ENCODE results near the gene AHI1.

The AHI1 gene

DNA sequence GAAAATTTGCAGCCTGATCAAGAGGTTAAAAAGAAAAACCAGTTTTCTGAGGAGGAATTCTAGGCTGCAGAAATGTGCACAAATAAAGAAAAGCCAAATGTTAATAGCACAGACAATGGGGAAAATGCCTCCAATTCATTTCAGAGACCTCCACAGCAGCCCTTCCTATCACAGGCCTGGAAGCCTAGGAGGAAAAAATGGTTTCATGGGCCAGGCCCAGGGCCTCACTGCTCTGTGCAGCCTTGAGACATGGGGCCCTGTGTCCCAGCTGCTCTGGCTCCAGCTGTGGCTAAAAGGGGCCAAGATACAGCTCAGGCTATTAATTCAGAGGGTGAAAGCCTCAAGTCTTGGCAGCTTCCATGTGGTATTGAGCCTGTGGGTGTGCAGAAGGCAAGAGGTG, 18.9 kb downstream of the AHI1 start:
- DNase-seq (ENCODE audit: extremely low read depth, low read depth): no peak
- no peak for TF ChIP-seq CTCF (IDR thresholded peaks at IDR 0.05; ENCODE audit: low read depth, low read length)

DNA sequence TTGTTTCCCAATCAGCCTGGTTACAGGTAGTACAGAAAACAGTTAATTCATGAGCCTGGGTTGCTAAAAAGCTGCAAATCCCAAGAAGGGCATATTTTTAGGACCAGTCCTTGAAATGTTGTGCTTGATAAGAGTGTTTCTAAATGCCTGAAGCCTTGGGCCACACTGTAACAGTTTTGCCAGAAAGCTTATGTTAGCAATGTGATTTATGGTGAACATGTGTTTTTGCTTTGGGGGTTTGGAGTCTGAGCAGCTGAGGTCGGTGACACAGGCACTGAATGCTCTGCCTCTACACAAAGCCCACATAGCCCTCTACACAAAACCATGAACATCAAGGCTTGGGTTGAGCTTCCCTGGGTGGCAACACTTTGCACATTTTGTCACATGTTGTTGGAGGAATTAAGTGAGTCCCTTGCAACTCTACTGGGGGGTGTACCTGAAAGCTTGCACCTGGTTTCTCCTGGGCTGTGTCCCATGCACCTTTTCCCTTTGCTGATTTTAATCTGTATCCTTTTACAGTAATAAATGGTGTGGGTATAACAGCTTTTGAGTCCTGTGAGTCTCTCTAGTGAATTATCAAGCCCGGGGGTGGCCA, 22.2 kb downstream of the AHI1 start:
- TF ChIP-seq CTCF (IDR thresholded peaks at IDR 0.05; ENCODE audit: low read depth, low read length): no peak
- no peak for DNase-seq (ENCODE audit: extremely low read depth, low read depth)

GRCh38 chr6:135474362-135474761, 23.2 kb downstream of the AHI1 start:
- DNase-seq (ENCODE audit: extremely low read depth, low read depth): no peak
- no peak for TF ChIP-seq CTCF (IDR thresholded peaks at IDR 0.05; ENCODE audit: low read depth, low read length)

DNA sequence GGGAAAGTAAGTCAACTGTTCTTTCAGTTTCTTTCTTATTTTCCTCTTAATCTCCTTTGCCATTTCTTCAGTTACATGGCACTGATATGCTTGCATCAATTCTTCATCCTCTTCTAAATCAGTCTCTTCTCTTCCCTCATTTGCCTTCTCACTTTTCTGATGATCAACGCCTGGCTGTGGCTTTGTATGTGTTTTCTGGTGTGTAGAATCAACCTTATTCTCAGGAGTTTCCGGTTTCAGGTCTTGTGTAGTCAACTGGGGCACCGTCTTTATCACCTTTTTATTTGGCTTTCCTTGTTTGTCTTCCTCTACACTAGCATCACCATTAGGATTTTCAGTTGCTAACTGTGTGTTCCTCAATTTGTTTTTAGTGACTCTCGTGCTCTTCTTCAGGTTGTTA, 31.6 kb downstream of the AHI1 start:
- DNase-seq (ENCODE audit: extremely low read depth, low read depth): no peak
- no peak for TF ChIP-seq CTCF (IDR thresholded peaks at IDR 0.05; ENCODE audit: low read depth, low read length)

DNA sequence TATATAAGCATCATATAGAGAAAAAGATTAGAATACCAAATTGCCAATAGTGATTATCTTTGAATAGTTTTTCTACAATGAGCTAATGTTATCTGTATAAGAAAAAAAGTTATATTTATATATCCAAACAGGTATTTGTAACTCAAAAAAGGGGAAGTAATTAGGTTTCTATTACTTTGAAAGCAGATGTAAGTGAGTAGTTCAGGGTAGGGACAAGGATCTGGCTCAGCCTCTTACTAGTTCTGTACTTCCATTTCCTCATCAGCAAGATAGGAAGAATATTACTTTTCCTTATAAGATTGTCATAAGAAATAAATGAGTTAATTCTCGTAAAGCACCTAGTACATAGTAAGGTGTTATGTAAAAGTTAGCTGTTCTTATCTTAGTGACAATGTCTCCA, 32.2 kb downstream of the AHI1 start:
- no peak for DNase-seq (ENCODE audit: extremely low read depth, low read depth)
- no peak for TF ChIP-seq CTCF (IDR thresholded peaks at IDR 0.05; ENCODE audit: low read depth, low read length)

DNA sequence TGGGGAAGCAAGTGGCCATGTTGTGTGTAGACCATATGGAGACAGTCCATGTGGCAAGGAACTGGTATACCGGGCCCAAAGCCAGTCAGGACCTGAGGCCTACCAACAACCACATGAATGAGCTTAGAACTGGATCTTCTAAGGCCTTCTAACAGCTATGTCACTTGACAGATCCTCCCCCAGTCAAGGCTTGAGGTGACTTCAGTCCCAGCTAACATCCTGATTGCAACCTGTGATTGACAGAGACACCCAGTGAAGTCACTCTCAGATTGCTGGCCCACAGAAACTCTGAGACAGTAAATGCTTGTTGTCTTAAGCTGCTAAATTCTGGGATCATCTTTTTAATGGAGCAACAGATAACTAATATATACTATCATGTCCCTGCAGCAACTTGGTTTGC, 32.9 kb downstream of the AHI1 start:
- no peak for TF ChIP-seq CTCF (IDR thresholded peaks at IDR 0.05; ENCODE audit: low read depth, low read length)
- DNase-seq (ENCODE audit: extremely low read depth, low read depth): no peak

DNA sequence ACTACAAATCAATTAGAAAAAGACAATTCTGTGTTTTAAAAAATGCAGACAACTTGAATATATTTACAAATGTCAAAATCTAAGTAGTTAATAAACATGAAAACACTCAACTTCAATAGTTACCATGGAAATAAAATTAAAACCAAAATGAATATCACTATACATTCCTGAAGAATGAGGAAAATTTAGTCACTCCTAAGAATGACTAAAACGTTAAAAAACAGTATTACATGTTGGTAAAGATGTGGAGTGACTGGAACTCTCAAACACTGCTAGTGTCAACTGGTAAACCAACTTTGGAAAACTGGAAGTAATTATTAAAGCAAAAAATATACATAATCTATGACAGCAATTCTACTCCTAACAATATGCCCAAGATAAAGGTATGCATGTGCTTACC, 36.3 kb downstream of the AHI1 start:
- no peak for DNase-seq (ENCODE audit: extremely low read depth, low read depth)
- TF ChIP-seq CTCF (IDR thresholded peaks at IDR 0.05; ENCODE audit: low read depth, low read length): no peak
